GM23338 (cell line): ENCODE results near the gene TFF1. TPM values are rescaled to one million over a fixed set of nuclear protein-coding genes. Genes with fewer than 3 reads are reported as not detected.

ENCODE experiments used
- ATAC-seq: fragments of 200-7000 bp; cut with Tn5 transposase; 3 replicates; pipeline ENCODE4 v1.9.1; 2020
- DNase-seq: peaks from one replicate; pipeline ENCODE4 v3.0.0-alpha.2; 2015; ENCODE audit warnings: low spot score
- H2AFZ ChIP-seq: fragments of 200-600 bp; sonication (generic); 2 replicates; pipeline ENCODE4 v1.8.0; 2016; ENCODE audit warnings: antibody characterized with exemption, mild to moderate bottlenecking, moderate library complexity
- H3F3A ChIP-seq: fragments of 200-600 bp; sonication (generic); replicated peaks from 2 replicates; pipeline ENCODE4 v1.8.0; 2017; ENCODE audit warnings: antibody characterized with exemption, mixed run types, low read depth
- H3K27ac ChIP-seq: fragments of 200-600 bp; sonication (generic); 2 replicates; pipeline ENCODE4 v1.6.1; 2016; ENCODE audit warnings: low read depth
- H3K27me3 ChIP-seq: fragments of 200-600 bp; sonication (generic); 2 replicates; pipeline ENCODE4 v1.8.0; 2016; ENCODE audit warnings: mild to moderate bottlenecking, mixed run types, moderate library complexity; ENCODE audit not compliant: insufficient read depth
- H3K36me3 ChIP-seq: fragments of 200-600 bp; sonication (generic); 2 replicates; pipeline ENCODE4 v1.8.0; 2016; ENCODE audit warnings: mild to moderate bottlenecking; ENCODE audit not compliant: insufficient read depth
- H3K4me1 ChIP-seq: fragments of 200-600 bp; sonication (generic); 2 replicates; pipeline ENCODE4 v1.8.0; 2016; ENCODE audit warnings: mild to moderate bottlenecking, moderate library complexity; ENCODE audit not compliant: insufficient read depth
- H3K4me2 ChIP-seq: fragments of 200-600 bp; sonication (generic); 2 replicates; pipeline ENCODE4 v1.7.1; 2017; ENCODE audit warnings: mixed run types
- H3K4me3 ChIP-seq: fragments of 200-600 bp; sonication (generic); 2 replicates; pipeline ENCODE4 v1.6.1; 2016; ENCODE audit warnings: mixed run types
- H3K79me2 ChIP-seq: fragments of 200-600 bp; sonication (generic); replicated peaks from 2 replicates; pipeline ENCODE4 v1.8.0; 2017; ENCODE audit warnings: mild to moderate bottlenecking; ENCODE audit not compliant: insufficient read depth
- H3K9me2 ChIP-seq: fragments of 200-600 bp; sonication (generic); 2 replicates; pipeline ENCODE4 v1.8.0; 2017; ENCODE audit not compliant: insufficient read depth
- H4K20me1 ChIP-seq: fragments of 200-600 bp; sonication (generic); replicated peaks from 2 replicates; pipeline ENCODE4 v1.8.0; 2017; ENCODE audit warnings: mild to moderate bottlenecking; ENCODE audit not compliant: insufficient read depth
- H3K27ac Mint-ChIP-seq: 2 replicates; pipeline ENCODE4 v1.8.0; 2020; ENCODE audit warnings: inconsistent platforms, mild to moderate bottlenecking, moderate library complexity, mixed read lengths
- H3K27me3 Mint-ChIP-seq: 3 replicates; pipeline ENCODE4 v1.8.0; 2022; ENCODE audit warnings: low read depth, mild to moderate bottlenecking, moderate library complexity, mixed read lengths, inconsistent platforms; ENCODE audit not compliant: insufficient read depth, poor library complexity
- H3K36me3 Mint-ChIP-seq: 3 replicates; pipeline ENCODE4 v1.8.0; 2021; ENCODE audit warnings: low read depth, mild to moderate bottlenecking, inconsistent platforms, moderate library complexity, mixed read lengths
- H3K4me1 Mint-ChIP-seq: 3 replicates; pipeline ENCODE4 v1.8.0; 2020; ENCODE audit warnings: mild to moderate bottlenecking, inconsistent platforms, mixed read lengths
- H3K4me3 Mint-ChIP-seq: 3 replicates; pipeline ENCODE4 v1.8.0; 2021; ENCODE audit warnings: moderate library complexity, mild to moderate bottlenecking, inconsistent platforms, mixed read lengths
- H3K9me3 Mint-ChIP-seq: 3 replicates; pipeline ENCODE4 v1.8.0; 2020; ENCODE audit warnings: moderate library complexity, mild to moderate bottlenecking, inconsistent platforms, mixed read lengths
- CREB1 ChIP-seq: fragments of 250-450 bp; sonication (Bioruptor Pico); IDR thresholded peaks from 2 replicates; pipeline ENCODE4 v1.5.0; 2020; ENCODE audit warnings: low read depth, mild to moderate bottlenecking, moderate library complexity
- EZH2phosphoT487 ChIP-seq: fragments of 200-600 bp; sonication (generic); IDR thresholded peaks from one replicate; pipeline ENCODE4 v1.8.1; 2018; ENCODE audit warnings: antibody characterized with exemption; ENCODE audit not compliant: unreplicated experiment
- POLR2AphosphoS5 ChIP-seq: IDR thresholded peaks from 2 replicates; pipeline ENCODE4 v1.6.1; 2016; ENCODE audit warnings: antibody characterized with exemption, low read depth
- STAT1 ChIP-seq: IDR thresholded peaks from one replicate; pipeline ENCODE4 v1.6.1; 2016; ENCODE audit warnings: antibody characterized with exemption; ENCODE audit not compliant: unreplicated experiment
- ZNF114 ChIP-seq: fragments of 250-450 bp; sonication (Bioruptor Pico); IDR thresholded peaks from 2 replicates; pipeline ENCODE4 v1.5.0; 2020; ENCODE audit warnings: mild to moderate bottlenecking, moderate library complexity
- ZNF331 ChIP-seq: fragments of 250-450 bp; sonication (Bioruptor Pico); IDR thresholded peaks from 2 replicates; pipeline ENCODE4 v1.5.0; 2020; ENCODE audit warnings: low read depth, mild to moderate bottlenecking, moderate library complexity
- polyA plus RNA-seq: library from polyadenylated mRNA; unstranded; fragments of >200 nt; fragmentation: Nextera tagmentation; extraction: Ambion mirVana; gene quantifications from 2 replicates; pipeline ENCODE4 v1.2.1, GENCODE V29; 2016
- total RNA-seq: library from RNA; depleted of rRNA; stranded (reverse); fragments of >200 nt; shearing (Covaris generic); gene quantifications from 2 replicates; pipeline ENCODE4 v1.2.3, GENCODE V29; 2014
- TF ChIP-seq, protein P1 (sequence below): IDR thresholded peaks from 2 replicates; pipeline ENCODE4 v1.6.1; 2016; ENCODE audit warnings: antibody characterized with exemption
- TF ChIP-seq, protein P2 (sequence below), 2 experiments: fragments of 200-600 bp in 1 of 2; sonication (generic) in 1 of 2; conservative IDR thresholded peaks; 2 replicates each; pipeline versions ENCODE4 v1.5.1 to v1.6.1; 2016 to 2017; ENCODE audit warnings: antibody characterized with exemption in 2 of 2, low read depth in 2 of 2, mild to moderate bottlenecking in 2 of 2, moderate library complexity in 1 of 2
- TF ChIP-seq, protein P3 (sequence below): IDR thresholded peaks from one replicate; pipeline ENCODE4 v1.6.1; 2018; ENCODE audit warnings: antibody characterized with exemption; ENCODE audit not compliant: unreplicated experiment

TFF1 gene
- total and polyA plus RNA-seq, 2 experiments from 2014 or later, result not detected

DNA sequence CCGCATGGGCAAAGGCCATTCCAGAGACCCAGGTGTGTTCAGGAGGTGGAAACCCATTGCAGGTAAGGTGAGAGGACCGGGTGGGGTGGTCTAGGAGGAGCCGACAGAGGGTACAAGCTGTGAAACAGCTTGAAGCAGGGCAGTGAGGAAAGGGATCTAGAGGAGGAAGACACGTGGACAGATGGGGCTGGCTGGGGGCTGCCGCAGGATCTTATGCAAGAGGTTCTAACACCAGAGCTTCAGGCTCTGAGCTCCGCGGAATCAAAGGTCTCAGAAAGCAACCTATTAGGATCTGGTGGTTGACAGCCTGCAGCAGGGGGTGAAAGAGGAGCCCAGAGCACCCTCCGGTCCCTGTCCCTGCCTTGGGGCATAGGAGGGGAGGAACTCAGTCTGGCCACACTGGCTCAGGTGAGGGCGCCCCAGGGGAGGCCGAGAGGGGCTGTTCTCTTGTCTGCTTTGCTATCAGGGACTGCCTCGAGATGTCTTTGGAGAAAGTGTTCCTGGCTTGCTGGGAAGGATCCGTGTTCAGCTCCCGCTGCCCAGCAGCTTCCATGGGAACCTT, 1.9 kb downstream of the TFF1 start:
- Histone ChIP-seq H2AFZ (no peak overlapping the region), H3K36me3 (no peaks in the 10 kb centered on the region), H3K4me1 (no peaks in the 10 kb centered on the region), H3K4me3 (no peak overlapping the region), H3K27ac (no peak overlapping the region), H3F3A (no peaks in the 10 kb centered on the region), H3K79me2 (no peaks in the 10 kb centered on the region), H4K20me1 (no peaks in the 10 kb centered on the region), H3K4me2 (no peak overlapping the region), H3K9me2 (no peaks in the 10 kb centered on the region), H3K27me3 (no peaks in the 10 kb centered on the region)
- Mint-ChIP-seq H3K27me3 (peaks cover 7% of the 10 kb centered on the region), H3K27ac (no peak overlapping the region), H3K4me3 (no peak overlapping the region), H3K4me1 (peaks cover 9% of the 10 kb centered on the region), H3K9me3 (peaks cover 10% of the 10 kb centered on the region), H3K36me3 (peaks cover 6% of the 10 kb centered on the region)
- no peak for TF ChIP-seq STAT1
- TF ChIP-seq CREB1 (CRISPR knock-in tag), result no peak
- TF ChIP-seq ZNF331 (CRISPR knock-in tag), result no peak
- TF ChIP-seq EZH2phosphoT487, result no peak
- no peak for DNase-seq
- ATAC-seq, result no peak

DNA sequence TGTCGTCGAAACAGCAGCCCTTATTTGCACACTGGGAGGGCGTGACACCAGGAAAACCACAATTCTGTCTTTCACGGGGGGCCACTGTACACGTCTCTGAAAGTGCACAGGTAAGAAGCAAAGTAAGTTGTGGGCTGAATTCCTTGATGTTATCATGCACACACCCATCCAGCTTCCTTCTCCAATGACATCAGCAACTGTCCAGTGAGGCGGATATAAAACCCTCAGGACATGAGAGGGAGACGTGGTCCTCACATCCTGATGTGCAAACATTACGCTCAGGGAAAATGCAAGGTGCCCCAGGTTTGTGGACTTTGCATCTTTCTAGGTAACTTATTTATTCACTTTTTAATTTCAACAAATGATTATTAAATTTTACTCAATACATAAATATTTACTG, 3.0 kb downstream of the TFF1 start:
- TF ChIP-seq POLR2AphosphoS5 (no peak), EZH2phosphoT487 (no peak)
- no peak overlapping the region for H3K4me3 Mint-ChIP-seq
- Histone ChIP-seq H3K9me2 (no peaks in the 10 kb centered on the region), H3K36me3 (no peaks in the 10 kb centered on the region), H3K4me2 (no peak overlapping the region), H4K20me1 (no peaks in the 10 kb centered on the region), H3K4me3 (no peak overlapping the region), H3K79me2 (no peaks in the 10 kb centered on the region), H3K27me3 (no peaks in the 10 kb centered on the region), H3K4me1 (no peaks in the 10 kb centered on the region), H2AFZ (no peak overlapping the region), H3K27ac (no peak overlapping the region), H3F3A (no peaks in the 10 kb centered on the region)
- ATAC-seq, result no peak
- H3K36me3 Mint-ChIP-seq, result peaks cover 6% of the 10 kb centered on the region
- peaks cover 9% of the 10 kb centered on the region for H3K4me1 Mint-ChIP-seq
- peaks cover 7% of the 10 kb centered on the region for H3K27me3 Mint-ChIP-seq
- H3K27ac Mint-ChIP-seq, result no peak overlapping the region
- H3K9me3 Mint-ChIP-seq, result peaks cover 18% of the 10 kb centered on the region
- DNase-seq, result no peak

DNA sequence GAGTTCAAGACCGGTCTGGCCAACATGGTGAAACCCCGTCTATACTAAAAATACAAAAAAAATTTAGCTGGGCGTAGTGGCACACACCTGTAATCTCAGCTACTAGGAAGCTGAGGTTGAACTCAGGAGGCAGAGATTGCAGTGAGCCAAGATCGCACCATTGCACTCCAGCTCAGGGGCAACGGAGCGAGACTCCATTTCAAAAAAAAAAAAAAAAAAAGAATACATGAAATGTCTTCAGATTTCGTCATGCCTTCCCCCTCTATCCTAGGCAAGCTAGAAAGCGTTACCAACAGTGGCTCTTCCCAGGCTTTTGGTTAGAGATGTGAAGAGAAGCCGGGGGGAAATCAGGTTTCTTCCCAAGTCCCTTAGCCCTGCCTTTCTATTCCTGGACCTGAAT, 3.6 kb downstream of the TFF1 start:
- Histone ChIP-seq H3K36me3 (no peaks in the 10 kb centered on the region), H3K4me3 (no peak overlapping the region), H3K9me2 (no peaks in the 10 kb centered on the region), H3F3A (no peaks in the 10 kb centered on the region), H2AFZ (no peak overlapping the region), H3K27ac (no peak overlapping the region), H3K79me2 (no peaks in the 10 kb centered on the region), H3K27me3 (no peaks in the 10 kb centered on the region), H3K4me1 (no peaks in the 10 kb centered on the region), H4K20me1 (no peaks in the 10 kb centered on the region), H3K4me2 (no peak overlapping the region)
- Mint-ChIP-seq H3K4me1 (peaks cover 6% of the 10 kb centered on the region; the same call in 2 of the 3 replicates), H3K27ac (no peak overlapping the region), H3K9me3 (peaks cover 18% of the 10 kb centered on the region), H3K36me3 (peaks cover 6% of the 10 kb centered on the region), H3K4me3 (no peak overlapping the region), H3K27me3 (peaks cover 7% of the 10 kb centered on the region)
- DNase-seq (no peak), ATAC-seq (no peak)
- TF ChIP-seq, protein P1, sequence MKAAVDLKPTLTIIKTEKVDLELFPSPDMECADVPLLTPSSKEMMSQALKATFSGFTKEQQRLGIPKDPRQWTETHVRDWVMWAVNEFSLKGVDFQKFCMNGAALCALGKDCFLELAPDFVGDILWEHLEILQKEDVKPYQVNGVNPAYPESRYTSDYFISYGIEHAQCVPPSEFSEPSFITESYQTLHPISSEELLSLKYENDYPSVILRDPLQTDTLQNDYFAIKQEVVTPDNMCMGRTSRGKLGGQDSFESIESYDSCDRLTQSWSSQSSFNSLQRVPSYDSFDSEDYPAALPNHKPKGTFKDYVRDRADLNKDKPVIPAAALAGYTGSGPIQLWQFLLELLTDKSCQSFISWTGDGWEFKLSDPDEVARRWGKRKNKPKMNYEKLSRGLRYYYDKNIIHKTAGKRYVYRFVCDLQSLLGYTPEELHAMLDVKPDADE, result no peak
- TF ChIP-seq, protein P2, sequence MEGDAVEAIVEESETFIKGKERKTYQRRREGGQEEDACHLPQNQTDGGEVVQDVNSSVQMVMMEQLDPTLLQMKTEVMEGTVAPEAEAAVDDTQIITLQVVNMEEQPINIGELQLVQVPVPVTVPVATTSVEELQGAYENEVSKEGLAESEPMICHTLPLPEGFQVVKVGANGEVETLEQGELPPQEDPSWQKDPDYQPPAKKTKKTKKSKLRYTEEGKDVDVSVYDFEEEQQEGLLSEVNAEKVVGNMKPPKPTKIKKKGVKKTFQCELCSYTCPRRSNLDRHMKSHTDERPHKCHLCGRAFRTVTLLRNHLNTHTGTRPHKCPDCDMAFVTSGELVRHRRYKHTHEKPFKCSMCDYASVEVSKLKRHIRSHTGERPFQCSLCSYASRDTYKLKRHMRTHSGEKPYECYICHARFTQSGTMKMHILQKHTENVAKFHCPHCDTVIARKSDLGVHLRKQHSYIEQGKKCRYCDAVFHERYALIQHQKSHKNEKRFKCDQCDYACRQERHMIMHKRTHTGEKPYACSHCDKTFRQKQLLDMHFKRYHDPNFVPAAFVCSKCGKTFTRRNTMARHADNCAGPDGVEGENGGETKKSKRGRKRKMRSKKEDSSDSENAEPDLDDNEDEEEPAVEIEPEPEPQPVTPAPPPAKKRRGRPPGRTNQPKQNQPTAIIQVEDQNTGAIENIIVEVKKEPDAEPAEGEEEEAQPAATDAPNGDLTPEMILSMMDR (conservative IDR thresholded peaks at IDR 0.05; ENCODE audit: low read depth in 2 of 2), result no peak
- TF ChIP-seq ZNF114 (CRISPR knock-in tag), result no peak
- no peak for TF ChIP-seq POLR2AphosphoS5
- TF ChIP-seq CREB1 (CRISPR knock-in tag), result no peak
- TF ChIP-seq, protein P3, sequence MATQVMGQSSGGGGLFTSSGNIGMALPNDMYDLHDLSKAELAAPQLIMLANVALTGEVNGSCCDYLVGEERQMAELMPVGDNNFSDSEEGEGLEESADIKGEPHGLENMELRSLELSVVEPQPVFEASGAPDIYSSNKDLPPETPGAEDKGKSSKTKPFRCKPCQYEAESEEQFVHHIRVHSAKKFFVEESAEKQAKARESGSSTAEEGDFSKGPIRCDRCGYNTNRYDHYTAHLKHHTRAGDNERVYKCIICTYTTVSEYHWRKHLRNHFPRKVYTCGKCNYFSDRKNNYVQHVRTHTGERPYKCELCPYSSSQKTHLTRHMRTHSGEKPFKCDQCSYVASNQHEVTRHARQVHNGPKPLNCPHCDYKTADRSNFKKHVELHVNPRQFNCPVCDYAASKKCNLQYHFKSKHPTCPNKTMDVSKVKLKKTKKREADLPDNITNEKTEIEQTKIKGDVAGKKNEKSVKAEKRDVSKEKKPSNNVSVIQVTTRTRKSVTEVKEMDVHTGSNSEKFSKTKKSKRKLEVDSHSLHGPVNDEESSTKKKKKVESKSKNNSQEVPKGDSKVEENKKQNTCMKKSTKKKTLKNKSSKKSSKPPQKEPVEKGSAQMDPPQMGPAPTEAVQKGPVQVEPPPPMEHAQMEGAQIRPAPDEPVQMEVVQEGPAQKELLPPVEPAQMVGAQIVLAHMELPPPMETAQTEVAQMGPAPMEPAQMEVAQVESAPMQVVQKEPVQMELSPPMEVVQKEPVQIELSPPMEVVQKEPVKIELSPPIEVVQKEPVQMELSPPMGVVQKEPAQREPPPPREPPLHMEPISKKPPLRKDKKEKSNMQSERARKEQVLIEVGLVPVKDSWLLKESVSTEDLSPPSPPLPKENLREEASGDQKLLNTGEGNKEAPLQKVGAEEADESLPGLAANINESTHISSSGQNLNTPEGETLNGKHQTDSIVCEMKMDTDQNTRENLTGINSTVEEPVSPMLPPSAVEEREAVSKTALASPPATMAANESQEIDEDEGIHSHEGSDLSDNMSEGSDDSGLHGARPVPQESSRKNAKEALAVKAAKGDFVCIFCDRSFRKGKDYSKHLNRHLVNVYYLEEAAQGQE, result no peak
